Suprapubic skin (tissue), 4 donors: ENCODE measurements around the gene ODF2. TPM values are rescaled to one million over a fixed set of nuclear protein-coding genes. Genes with fewer than 3 reads are reported as not detected.

Experiments used
- DNase-seq, 2 donors: peaks; one replicate each; pipeline ENCODE4 v3.0.0-alpha.2; 2019; ENCODE audit warnings: low spot score in 2 of 2
- H3K27ac ChIP-seq: fragments of 200-600 bp; sonication (generic); one replicate; pipeline ENCODE4 v1.5.1; 2019
- H3K27me3 ChIP-seq: fragments of 200-600 bp; sonication (generic); one replicate; pipeline ENCODE4 v1.5.1; 2019
- H3K36me3 ChIP-seq: fragments of 200-600 bp; sonication (generic); one replicate; pipeline ENCODE4 v1.5.1; 2019
- H3K4me1 ChIP-seq: fragments of 200-600 bp; sonication (generic); one replicate; pipeline ENCODE4 v1.5.1; 2019
- H3K4me3 ChIP-seq: fragments of 200-600 bp; sonication (generic); one replicate; pipeline ENCODE4 v1.5.1; 2019; ENCODE audit warnings: mild to moderate bottlenecking
- H3K9me3 ChIP-seq: fragments of 200-600 bp; sonication (generic); one replicate; pipeline ENCODE4 v1.5.1; 2019
- EP300 ChIP-seq: sonication (generic); formaldehyde crosslinking; IDR thresholded peaks from one replicate; pipeline ENCODE4 v1.6.1; 2017; ENCODE audit warnings: antibody characterized with exemption
- POLR2A ChIP-seq, 2 donors: fragments of 450-650 bp; IDR thresholded peaks; one replicate each; pipeline ENCODE4 v1.6.1; 2017; ENCODE audit warnings: antibody characterized with exemption in 2 of 2, mild to moderate bottlenecking in 2 of 2, moderate library complexity in 2 of 2
- POLR2AphosphoS5 ChIP-seq, 3 donors: sonication (generic); formaldehyde crosslinking; IDR thresholded peaks; one replicate each; pipeline ENCODE4 v1.6.1; 2017; ENCODE audit warnings: antibody characterized with exemption in 3 of 3
- WGBS: methylation state at CpG from one replicate; pipeline ENCODE4 v1.1.5; 2018; 5-methylcytosine and 5-hydroxymethylcytosine counted together
- total RNA-seq, 4 donors: library from RNA; depleted of rRNA; stranded (reverse); fragments of >200 nt; gene quantifications; one replicate each; pipeline ENCODE4 v1.1.0, GENCODE V29; 2016
- TF ChIP-seq, protein P1 (sequence below), 2 donors: fragments of 200-600 bp in 1 of 2; fragments of 450-650 bp in 1 of 2; sonication (generic) in 1 of 2; IDR thresholded peaks; one replicate each; pipeline ENCODE4 v1.5.1; 2016 to 2019; ENCODE audit warnings: antibody characterized with exemption in 2 of 2, mild to moderate bottlenecking in 1 of 2, moderate library complexity in 1 of 2

Gene ODF2
- total RNA-seq, 4 donors from 2014 or later: 20.8 to 28.2 (median 24.7) TPM

DNA sequence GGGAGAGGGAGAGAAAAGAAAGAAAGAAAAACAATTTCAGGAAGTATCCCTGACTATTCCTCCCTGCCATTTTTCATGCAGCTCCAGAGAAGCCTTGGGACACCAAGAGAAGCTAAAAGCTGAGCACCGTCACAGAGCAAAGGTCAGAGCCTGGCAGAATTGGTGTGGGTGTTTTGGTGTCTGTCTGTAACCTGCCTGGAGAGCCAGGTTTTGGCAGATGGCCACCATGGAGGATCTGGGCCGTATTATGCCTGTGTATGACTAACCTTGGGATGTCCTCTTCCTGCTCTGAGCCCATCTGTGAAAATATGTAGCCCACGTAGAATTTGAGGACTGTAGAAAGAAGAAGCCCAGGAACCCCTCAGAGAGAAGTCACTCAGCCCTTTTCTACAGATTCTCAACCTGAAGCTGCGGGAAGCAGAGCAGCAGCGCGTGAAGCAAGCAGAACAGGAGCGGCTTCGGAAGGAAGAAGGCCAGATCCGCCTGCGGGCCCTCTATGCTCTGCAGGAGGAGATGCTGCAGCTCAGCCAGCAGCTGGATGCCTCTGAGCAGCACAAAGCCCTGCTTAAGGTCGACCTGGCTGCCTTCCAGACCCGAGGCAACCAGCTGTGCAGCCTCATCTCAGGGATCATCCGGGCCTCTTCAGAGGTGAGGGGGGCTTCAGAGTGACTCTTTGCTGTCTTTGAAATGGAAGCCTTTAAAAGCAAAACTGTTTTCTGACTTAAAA lies 67.6 kb downstream of the ODF2 start:
- peak overlapping the region; percentile 4 for H3K27ac ChIP-seq

GRCh38 chr9:128526720-128527119 lies 70.9 kb downstream of the ODF2 start:
- no peak for DNase-seq
- 65% methylated on average over 2 of the region's 2 CpGs for WGBS
- H3K27me3 ChIP-seq: no peaks in the 10 kb centered on the region
- peaks cover 91% of the 10 kb centered on the region for H3K36me3 ChIP-seq
- TF ChIP-seq, protein P1, sequence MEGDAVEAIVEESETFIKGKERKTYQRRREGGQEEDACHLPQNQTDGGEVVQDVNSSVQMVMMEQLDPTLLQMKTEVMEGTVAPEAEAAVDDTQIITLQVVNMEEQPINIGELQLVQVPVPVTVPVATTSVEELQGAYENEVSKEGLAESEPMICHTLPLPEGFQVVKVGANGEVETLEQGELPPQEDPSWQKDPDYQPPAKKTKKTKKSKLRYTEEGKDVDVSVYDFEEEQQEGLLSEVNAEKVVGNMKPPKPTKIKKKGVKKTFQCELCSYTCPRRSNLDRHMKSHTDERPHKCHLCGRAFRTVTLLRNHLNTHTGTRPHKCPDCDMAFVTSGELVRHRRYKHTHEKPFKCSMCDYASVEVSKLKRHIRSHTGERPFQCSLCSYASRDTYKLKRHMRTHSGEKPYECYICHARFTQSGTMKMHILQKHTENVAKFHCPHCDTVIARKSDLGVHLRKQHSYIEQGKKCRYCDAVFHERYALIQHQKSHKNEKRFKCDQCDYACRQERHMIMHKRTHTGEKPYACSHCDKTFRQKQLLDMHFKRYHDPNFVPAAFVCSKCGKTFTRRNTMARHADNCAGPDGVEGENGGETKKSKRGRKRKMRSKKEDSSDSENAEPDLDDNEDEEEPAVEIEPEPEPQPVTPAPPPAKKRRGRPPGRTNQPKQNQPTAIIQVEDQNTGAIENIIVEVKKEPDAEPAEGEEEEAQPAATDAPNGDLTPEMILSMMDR (IDR thresholded peaks at IDR 0.05): no peak
- no peak for TF ChIP-seq EP300
- TF ChIP-seq POLR2A (IDR thresholded peaks at IDR 0.05): no peak
- no peak for TF ChIP-seq POLR2AphosphoS5 (IDR thresholded peaks at IDR 0.05)
- no peak overlapping the region for H3K27ac ChIP-seq
- peaks cover 4% of the 10 kb centered on the region for H3K4me1 ChIP-seq
- no peaks in the 10 kb centered on the region for H3K9me3 ChIP-seq
- H3K4me3 ChIP-seq: no peak overlapping the region

More for the DNA sequence above, 67.6 kb downstream of the ODF2 start:
- WGBS: 52% methylated on average over 12 of the region's 13 CpGs
- peaks cover 4% of the 10 kb centered on the region for H3K4me1 ChIP-seq
- TF ChIP-seq POLR2AphosphoS5 (IDR thresholded peaks at IDR 0.05): no peak
- TF ChIP-seq, protein P1 (IDR thresholded peaks at IDR 0.05): no peak
- no peak for TF ChIP-seq EP300
- no peak for TF ChIP-seq POLR2A (IDR thresholded peaks at IDR 0.05)
- no peak for DNase-seq
- no peaks in the 10 kb centered on the region for H3K27me3 ChIP-seq
- peaks cover 85% of the 10 kb centered on the region for H3K36me3 ChIP-seq
- no peak overlapping the region for H3K4me3 ChIP-seq
- H3K9me3 ChIP-seq: no peaks in the 10 kb centered on the region

- TF ChIP-seq, protein P1 (IDR thresholded peaks at IDR 0.05): no peak
- no peak for TF ChIP-seq POLR2A (IDR thresholded peaks at IDR 0.05)
- no peak for TF ChIP-seq EP300
- no peak for TF ChIP-seq POLR2AphosphoS5 (IDR thresholded peaks at IDR 0.05)
- DNase-seq: no peak
- Histone ChIP-seq H3K9me3 (no peaks in the 10 kb centered on the region), H3K4me3 (no peak overlapping the region), H3K4me1 (peaks cover under 1% of the 10 kb centered on the region), H3K27me3 (no peaks in the 10 kb centered on the region), H3K27ac (no peak overlapping the region), H3K36me3 (peaks cover 95% of the 10 kb centered on the region)
- 88% methylated on average over 15 of the region's 15 CpGs for whole genome bisulfite sequencing
Observed at GRCh38 chr9:128528445-128529160, 72.8 kb downstream of the ODF2 start.

- 76% methylated on average over 4 of the region's 4 CpGs for WGBS
- no peak for DNase-seq
Observed at GRCh38 chr9:128529191-128529590, 73.4 kb downstream of the ODF2 start.

More at GRCh38 chr9:128529191-128529590, 73.4 kb downstream of the ODF2 start:
- no peak overlapping the region for H3K27ac ChIP-seq
- H3K27me3 ChIP-seq: no peaks in the 10 kb centered on the region
- H3K9me3 ChIP-seq: no peaks in the 10 kb centered on the region
- no peaks in the 10 kb centered on the region for H3K4me1 ChIP-seq
- TF ChIP-seq EP300 (no peak), POLR2AphosphoS5 (IDR thresholded peaks at IDR 0.05) (no peak), POLR2A (IDR thresholded peaks at IDR 0.05) (no peak)
- TF ChIP-seq, protein P1 (IDR thresholded peaks at IDR 0.05): no peak
- H3K4me3 ChIP-seq: no peak overlapping the region
- peaks cover 95% of the 10 kb centered on the region for H3K36me3 ChIP-seq
